ENCODE data around the gene FGD2. TPM values are rescaled to one million over a fixed set of nuclear protein-coding genes. Genes with fewer than 3 reads are reported as not detected.

Gene FGD2
- total and polyA plus RNA-seq, 2 of the 8 experiments (the other 6 are each of a cell fraction or from before 2014, with no cell fraction given), result 0.12 to 0.32 TPM

DNA sequence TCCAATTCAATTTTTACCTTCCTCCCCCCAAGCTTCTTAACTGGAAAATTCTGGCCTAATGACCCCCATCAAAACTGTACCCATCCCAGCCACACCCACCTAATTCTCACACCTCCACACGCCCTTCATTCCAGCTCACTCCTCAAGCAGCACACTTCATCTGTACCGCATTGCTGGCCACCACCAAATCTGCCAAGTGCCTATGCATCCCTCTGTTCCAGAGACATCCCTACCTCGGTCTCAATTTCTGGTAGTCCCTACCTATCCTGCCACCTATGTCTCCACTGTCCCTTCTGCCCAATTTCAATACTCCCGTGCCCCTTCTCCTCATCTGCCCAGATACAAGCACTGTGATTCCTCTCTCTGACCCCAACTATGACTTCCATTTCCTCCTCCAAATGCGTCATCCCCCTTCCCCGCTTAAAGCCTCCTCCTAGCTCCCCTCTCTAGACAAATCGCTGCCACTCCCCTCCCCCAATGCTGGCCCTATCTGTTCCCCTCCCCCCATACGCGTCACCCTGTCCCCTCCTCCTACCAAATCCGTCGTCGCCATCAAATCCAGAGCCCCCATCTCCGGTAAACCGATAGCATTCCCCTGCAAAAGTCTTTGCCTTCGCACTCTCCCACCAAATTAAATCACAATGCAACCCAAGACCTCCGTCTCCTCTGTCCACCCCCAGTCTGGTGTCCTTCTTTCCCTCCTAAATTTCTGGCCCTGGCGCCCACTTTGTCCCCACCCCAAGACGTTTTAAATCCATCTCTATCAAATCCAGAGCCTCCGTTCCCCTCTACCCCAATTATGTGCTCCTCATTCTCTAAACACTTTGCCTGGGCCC, 20.7 kb upstream of the FGD2 start (continued):
- TF ChIP-seq, protein P1, sequence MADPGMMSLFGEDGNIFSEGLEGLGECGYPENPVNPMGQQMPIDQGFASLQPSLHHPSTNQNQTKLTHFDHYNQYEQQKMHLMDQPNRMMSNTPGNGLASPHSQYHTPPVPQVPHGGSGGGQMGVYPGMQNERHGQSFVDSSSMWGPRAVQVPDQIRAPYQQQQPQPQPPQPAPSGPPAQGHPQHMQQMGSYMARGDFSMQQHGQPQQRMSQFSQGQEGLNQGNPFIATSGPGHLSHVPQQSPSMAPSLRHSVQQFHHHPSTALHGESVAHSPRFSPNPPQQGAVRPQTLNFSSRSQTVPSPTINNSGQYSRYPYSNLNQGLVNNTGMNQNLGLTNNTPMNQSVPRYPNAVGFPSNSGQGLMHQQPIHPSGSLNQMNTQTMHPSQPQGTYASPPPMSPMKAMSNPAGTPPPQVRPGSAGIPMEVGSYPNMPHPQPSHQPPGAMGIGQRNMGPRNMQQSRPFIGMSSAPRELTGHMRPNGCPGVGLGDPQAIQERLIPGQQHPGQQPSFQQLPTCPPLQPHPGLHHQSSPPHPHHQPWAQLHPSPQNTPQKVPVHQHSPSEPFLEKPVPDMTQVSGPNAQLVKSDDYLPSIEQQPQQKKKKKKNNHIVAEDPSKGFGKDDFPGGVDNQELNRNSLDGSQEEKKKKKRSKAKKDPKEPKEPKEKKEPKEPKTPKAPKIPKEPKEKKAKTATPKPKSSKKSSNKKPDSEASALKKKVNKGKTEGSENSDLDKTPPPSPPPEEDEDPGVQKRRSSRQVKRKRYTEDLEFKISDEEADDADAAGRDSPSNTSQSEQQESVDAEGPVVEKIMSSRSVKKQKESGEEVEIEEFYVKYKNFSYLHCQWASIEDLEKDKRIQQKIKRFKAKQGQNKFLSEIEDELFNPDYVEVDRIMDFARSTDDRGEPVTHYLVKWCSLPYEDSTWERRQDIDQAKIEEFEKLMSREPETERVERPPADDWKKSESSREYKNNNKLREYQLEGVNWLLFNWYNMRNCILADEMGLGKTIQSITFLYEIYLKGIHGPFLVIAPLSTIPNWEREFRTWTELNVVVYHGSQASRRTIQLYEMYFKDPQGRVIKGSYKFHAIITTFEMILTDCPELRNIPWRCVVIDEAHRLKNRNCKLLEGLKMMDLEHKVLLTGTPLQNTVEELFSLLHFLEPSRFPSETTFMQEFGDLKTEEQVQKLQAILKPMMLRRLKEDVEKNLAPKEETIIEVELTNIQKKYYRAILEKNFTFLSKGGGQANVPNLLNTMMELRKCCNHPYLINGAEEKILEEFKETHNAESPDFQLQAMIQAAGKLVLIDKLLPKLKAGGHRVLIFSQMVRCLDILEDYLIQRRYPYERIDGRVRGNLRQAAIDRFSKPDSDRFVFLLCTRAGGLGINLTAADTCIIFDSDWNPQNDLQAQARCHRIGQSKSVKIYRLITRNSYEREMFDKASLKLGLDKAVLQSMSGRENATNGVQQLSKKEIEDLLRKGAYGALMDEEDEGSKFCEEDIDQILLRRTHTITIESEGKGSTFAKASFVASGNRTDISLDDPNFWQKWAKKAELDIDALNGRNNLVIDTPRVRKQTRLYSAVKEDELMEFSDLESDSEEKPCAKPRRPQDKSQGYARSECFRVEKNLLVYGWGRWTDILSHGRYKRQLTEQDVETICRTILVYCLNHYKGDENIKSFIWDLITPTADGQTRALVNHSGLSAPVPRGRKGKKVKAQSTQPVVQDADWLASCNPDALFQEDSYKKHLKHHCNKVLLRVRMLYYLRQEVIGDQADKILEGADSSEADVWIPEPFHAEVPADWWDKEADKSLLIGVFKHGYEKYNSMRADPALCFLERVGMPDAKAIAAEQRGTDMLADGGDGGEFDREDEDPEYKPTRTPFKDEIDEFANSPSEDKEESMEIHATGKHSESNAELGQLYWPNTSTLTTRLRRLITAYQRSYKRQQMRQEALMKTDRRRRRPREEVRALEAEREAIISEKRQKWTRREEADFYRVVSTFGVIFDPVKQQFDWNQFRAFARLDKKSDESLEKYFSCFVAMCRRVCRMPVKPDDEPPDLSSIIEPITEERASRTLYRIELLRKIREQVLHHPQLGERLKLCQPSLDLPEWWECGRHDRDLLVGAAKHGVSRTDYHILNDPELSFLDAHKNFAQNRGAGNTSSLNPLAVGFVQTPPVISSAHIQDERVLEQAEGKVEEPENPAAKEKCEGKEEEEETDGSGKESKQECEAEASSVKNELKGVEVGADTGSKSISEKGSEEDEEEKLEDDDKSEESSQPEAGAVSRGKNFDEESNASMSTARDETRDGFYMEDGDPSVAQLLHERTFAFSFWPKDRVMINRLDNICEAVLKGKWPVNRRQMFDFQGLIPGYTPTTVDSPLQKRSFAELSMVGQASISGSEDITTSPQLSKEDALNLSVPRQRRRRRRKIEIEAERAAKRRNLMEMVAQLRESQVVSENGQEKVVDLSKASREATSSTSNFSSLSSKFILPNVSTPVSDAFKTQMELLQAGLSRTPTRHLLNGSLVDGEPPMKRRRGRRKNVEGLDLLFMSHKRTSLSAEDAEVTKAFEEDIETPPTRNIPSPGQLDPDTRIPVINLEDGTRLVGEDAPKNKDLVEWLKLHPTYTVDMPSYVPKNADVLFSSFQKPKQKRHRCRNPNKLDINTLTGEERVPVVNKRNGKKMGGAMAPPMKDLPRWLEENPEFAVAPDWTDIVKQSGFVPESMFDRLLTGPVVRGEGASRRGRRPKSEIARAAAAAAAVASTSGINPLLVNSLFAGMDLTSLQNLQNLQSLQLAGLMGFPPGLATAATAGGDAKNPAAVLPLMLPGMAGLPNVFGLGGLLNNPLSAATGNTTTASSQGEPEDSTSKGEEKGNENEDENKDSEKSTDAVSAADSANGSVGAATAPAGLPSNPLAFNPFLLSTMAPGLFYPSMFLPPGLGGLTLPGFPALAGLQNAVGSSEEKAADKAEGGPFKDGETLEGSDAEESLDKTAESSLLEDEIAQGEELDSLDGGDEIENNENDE (IDR thresholded peaks at IDR 0.05; ENCODE audit: insufficient replicate concordance, low read length), result no peak
- TF ChIP-seq EZH2 (IDR thresholded peaks at IDR 0.05; ENCODE audit: low read depth, low read length, severe bottlenecking) (no peak), RAD21 (IDR thresholded peaks at IDR 0.05 in 1 of 2, conservative IDR thresholded peaks at IDR 0.05 in 1 of 2; ENCODE audit: low read depth in 2 of 2, low read length in 2 of 2) (no peak), SIRT6 (IDR thresholded peaks at IDR 0.05; ENCODE audit: low read length) (no peak), GTF2F1 (IDR thresholded peaks at IDR 0.05; ENCODE audit: borderline replicate concordance, low read depth, low read length) (no peak)
- TF ChIP-seq, protein P2, sequence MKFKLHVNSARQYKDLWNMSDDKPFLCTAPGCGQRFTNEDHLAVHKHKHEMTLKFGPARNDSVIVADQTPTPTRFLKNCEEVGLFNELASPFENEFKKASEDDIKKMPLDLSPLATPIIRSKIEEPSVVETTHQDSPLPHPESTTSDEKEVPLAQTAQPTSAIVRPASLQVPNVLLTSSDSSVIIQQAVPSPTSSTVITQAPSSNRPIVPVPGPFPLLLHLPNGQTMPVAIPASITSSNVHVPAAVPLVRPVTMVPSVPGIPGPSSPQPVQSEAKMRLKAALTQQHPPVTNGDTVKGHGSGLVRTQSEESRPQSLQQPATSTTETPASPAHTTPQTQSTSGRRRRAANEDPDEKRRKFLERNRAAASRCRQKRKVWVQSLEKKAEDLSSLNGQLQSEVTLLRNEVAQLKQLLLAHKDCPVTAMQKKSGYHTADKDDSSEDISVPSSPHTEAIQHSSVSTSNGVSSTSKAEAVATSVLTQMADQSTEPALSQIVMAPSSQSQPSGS (IDR thresholded peaks at IDR 0.05; ENCODE audit: low read length), result no peak

Data from H1 (cell line).